Mammary epithelial cell (primary cell): ENCODE data around the gene RBMS3.

Source experiments
- EZH2 ChIP-seq: IDR thresholded peaks from 2 replicates; pipeline ENCODE4 v1.6.1; 2012; ENCODE audit warnings: low read length, inconsistent platforms, borderline replicate concordance
- TF ChIP-seq, protein P1 (sequence below), 2 donors: IDR thresholded peaks in 1 of 2; conservative IDR thresholded peaks in 1 of 2; 2 replicates each; pipeline ENCODE4 v1.5.1; 2011 to 2012; ENCODE audit warnings: inconsistent platforms in 2 of 2, low read length in 2 of 2, mild to moderate bottlenecking in 2 of 2, control low read depth in 1 of 2, low read depth in 1 of 2; ENCODE audit not compliant: insufficient read depth in 1 of 2; ENCODE audit errors: extremely low read depth in 1 of 2

DNA sequence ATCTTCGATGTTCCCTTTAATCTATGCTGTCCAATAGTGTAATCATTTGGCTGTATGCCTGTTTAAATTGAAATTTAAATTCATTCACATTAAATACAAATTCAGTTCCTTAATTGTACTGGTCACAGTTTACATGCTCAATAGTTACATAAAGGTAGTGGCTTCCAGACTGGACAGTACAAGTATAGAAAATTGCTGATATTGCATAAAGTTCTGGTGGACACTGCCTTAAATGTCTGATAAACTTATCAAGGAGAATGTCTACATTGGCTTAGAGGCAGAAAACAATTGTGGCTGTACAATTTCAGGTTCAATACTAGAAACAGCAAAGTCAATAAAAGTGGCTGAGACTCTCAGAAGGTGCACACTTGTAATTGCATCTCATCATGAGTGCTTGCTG is 365.2 kb downstream of the RBMS3 start:
- TF ChIP-seq, protein P1, sequence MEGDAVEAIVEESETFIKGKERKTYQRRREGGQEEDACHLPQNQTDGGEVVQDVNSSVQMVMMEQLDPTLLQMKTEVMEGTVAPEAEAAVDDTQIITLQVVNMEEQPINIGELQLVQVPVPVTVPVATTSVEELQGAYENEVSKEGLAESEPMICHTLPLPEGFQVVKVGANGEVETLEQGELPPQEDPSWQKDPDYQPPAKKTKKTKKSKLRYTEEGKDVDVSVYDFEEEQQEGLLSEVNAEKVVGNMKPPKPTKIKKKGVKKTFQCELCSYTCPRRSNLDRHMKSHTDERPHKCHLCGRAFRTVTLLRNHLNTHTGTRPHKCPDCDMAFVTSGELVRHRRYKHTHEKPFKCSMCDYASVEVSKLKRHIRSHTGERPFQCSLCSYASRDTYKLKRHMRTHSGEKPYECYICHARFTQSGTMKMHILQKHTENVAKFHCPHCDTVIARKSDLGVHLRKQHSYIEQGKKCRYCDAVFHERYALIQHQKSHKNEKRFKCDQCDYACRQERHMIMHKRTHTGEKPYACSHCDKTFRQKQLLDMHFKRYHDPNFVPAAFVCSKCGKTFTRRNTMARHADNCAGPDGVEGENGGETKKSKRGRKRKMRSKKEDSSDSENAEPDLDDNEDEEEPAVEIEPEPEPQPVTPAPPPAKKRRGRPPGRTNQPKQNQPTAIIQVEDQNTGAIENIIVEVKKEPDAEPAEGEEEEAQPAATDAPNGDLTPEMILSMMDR (conservative IDR thresholded peaks at IDR 0.05 in 1 of 2, IDR thresholded peaks at IDR 0.05 in 1 of 2; ENCODE audit: extremely low read depth in 1 of 2, insufficient read depth in 1 of 2, low read depth in 1 of 2, low read length in 2 of 2), result no peak
- no peak for TF ChIP-seq EZH2
